ENCODE measurements around the gene SMIM24.
"Not testable (repeated sequence)": the region's sequence is repeated elsewhere in the genome, so short reads cannot be mapped to it uniquely, and the experiment has no call there.

SMIM24 gene

GRCh38 chr19:3480383-3481091 is at the start of gene SMIM24:
SMIM24 (minus strand) TSS chr19:3480525; CDS start chr19:3480463, 62 bp downstream.
- no peak for DNase-seq

DNA sequence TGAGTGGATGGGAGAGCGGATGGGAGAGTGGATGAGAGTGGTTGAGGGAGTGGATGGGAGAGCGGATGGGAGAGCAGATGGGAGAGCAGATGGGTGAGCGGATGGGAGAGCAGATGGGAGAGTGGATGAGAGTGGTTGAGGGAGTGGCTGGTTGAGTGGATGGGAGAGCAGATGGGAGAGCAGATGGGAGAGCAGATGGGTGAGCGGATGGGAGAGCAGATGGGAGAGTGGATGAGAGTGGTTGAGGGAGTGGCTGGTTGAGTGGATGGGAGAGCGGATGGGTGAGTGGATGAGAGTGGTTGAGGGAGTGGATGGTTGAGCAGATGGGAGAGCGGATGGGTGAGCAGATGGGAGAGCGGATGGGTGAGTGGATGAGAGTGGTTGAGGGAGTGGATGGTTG is 49.0 kb upstream of the SMIM24 start:
- DNase-seq = not testable (repeated sequence)

GRCh38 chr19:3528539-3529211 is 48.4 kb upstream of the SMIM24 start:
- DNase-seq = no peak

- no peak for DNase-seq
These were observed 47.8 kb upstream of the SMIM24 start for GRCh38 chr19:3528080-3528479.

DNA sequence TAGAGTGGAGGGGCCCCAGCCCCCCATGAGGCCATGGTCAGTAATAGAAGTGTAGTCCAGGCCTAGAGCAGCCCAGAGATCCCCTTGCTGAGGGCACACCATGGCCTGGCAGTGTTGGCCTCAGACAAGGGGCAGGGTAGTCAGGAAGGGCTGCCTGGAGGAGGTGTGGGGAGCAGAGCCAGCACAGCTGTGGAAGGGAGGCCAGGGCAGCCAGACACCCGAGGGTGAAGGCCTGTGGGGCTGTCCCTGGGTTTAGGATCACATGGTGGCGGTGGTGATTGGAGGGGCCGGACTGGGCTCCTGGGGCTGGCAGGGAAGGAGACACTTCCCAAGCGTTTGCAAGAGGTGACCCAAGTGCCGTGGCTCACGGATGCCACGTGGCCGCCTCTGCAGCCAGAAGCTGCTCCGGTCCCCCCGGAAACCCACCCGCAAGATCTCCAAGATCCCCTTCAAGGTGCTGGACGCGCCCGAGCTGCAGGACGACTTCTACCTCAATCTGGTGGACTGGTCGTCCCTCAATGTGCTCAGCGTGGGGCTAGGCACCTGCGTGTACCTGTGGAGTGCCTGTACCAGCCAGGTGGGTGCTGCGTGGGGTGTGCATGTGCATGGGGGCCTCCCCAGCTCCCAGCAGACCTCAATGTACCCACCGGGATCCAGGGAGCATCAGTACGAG is 47.0 kb upstream of the SMIM24 start:
- DNase-seq = no peak

DNA sequence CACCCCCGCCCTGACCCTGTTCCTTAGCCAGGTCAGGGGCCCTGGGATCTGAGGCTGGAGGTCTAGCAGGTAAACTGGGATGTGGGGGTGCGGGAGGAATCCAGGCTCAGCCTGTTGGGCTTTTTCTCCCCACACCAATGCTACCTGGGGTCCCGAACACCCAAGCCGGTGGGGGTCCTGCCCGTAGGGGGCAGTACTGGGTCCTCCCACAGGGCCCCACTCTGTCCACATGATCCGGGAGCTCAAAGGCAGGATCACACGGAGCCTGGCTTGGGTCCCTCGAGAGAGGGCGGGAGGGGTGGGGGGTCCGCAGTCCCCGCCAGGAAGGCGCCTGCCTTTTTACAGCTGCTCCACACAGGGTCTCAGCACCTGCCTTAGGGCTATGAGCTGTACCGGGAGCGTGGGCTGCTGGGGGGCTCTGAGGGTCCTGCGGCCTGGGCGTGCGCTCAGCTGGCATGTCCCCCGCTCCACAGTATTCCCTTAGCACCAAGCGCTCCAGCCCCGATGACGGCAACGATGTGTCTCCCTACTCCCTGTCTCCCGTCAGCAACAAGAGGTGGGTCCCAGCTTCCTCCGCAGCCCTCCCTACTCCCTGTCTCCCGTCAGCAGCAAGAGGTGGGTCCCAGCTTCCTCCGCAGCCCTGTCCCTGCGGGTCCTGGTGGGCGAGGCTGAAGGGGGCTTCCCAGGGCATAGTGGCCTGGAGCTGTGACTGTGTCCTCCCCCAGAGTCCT is 46.3 kb upstream of the SMIM24 start:
- no peak for DNase-seq

DNA sequence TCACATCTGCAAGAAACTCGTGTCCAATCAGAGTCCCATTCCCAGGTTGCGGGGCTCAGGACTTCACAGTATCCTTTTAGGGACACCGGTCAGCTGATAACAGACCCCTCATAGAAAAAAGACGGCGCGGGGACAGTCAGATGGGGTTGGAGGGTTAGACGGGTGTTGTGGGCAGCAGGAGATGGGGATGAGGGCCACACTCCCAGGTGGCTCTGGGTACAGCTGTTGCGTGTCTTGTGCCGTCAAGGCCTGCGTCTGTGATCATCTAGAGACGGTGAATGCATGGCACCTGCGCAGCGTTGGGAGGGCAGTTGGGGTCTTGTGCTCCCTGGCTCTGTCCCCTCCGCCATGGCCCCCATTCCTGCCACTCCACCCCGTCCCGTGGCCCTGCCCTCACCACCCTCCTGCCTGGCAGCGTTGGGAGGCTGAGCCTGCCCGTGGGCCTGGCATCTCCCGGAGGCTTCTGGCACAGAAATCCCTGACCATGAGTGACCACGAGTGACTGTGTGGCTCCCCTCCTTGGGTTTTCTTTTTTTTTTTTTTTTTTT is 44.7 kb upstream of the SMIM24 start:
- no peak for DNase-seq

DNA sequence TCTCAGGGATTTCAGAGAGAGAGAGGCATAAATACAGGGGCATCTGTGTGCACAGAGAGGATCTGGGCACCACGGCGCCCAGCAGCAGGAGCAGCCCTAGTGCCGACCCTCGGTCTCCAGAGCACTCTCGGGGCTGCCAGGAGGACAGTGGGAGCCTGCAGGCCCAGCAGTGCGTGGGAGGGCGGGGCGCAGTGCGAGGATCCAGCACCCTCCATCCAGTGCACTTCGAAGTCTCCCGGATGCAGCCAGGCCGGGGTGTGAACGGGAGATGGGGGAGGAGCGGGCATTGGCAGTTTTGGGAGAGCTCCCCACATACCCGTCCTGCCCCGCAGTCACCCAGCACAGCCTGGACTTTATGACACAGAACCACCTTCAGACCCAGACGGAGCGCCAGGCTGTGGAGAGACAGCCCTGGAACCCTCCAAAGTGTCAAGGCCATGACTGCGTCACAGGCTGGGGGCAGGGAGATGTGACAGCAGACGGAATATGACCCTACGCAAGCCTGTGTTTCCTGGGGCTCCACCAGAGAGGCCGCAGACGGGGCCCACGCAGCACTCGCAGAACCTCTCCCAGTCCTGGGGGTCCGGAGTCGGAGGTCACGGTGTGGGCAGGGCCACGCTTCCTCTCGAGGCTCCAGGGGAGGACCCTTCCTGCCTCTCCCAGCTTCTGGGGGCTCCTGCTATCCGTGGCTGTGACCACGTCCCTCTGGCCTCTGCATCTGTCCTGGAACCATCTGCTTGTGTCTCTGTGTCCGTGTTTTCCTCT is 43.9 kb upstream of the SMIM24 start:
- no peak for DNase-seq

DNA sequence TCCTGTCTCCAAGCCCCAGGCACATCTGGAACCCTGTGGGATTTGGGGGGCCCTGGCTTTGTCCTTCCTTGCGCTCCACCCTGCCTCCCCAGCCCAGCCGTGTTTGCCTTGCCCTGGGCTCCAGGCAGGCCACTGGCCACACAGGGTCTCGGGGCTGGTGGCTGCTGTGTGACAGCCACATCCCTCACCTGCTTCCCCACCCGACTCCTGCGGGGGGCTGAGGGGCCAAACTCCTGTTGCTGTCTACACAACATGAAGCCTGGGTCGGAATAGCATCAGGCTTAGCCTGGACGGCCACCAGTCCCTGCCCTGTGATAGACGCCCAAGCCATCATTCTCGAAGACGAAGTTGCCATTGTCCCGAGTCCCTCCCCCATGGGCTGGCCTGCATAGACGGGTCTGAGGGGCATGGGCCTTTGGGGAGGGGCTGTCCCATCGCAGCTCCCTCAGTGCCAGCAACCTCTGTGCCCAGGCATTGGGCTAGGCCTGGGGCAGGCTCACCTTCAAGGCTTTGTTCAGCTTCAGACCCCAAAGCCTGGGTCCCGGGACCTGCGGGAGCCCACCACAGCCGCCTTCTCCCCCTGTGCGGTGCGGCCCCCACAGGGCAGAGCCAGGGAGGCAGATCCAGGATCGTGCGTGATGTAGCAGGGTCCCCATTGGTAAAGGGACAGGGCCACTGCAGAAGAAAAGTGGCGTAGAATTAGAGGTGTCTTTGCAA is 43.2 kb upstream of the SMIM24 start:
- no peak for DNase-seq

DNA sequence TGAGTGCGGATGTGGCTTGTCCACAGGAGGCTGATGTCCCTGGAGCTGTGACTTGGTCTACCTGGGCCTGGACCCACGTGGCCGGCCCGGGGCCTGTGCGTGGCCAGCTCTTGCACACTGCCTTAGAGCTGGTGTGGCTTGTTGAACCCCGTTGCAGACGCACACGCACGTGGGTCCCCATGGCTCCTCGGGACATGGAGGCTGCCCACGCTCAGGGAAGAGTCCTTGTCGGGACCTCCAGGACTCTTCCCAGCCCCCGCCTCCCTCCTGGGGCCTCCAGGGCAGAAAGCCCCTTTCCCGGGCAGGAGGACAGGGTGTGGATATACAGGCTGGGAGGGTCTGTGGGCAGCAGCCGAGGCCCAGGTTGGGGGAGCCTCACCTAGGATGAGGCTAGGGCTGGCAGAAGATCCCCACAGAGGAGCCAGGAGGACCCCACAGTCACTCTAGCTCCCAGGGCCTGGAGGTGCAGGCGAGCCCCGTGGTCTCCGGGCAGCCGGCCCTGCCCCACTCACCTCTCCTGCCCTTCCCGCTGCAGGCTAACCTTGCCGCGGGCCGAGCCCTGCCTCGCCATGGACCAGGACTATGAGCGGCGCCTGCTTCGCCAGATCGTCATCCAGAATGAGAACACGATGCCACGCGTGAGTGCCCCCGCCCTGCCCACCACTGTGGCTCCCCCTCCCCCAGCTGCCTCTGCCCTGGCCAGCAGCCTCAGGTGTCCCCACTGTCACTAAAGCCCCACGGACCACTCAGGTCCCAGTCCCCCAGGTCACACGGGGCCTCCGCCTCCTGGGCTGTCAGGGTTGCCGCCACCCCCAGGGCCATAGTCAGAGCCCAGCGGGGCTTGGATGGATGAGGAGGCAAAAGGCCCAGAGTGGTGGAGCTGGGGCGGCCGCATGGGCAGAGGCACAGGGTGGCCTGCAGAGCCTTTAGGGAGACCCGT is 42.4 kb upstream of the SMIM24 start:
- no peak for DNase-seq

GRCh38 chr19:3521104-3521445 is 40.8 kb upstream of the SMIM24 start:
- no peak for DNase-seq

DNA sequence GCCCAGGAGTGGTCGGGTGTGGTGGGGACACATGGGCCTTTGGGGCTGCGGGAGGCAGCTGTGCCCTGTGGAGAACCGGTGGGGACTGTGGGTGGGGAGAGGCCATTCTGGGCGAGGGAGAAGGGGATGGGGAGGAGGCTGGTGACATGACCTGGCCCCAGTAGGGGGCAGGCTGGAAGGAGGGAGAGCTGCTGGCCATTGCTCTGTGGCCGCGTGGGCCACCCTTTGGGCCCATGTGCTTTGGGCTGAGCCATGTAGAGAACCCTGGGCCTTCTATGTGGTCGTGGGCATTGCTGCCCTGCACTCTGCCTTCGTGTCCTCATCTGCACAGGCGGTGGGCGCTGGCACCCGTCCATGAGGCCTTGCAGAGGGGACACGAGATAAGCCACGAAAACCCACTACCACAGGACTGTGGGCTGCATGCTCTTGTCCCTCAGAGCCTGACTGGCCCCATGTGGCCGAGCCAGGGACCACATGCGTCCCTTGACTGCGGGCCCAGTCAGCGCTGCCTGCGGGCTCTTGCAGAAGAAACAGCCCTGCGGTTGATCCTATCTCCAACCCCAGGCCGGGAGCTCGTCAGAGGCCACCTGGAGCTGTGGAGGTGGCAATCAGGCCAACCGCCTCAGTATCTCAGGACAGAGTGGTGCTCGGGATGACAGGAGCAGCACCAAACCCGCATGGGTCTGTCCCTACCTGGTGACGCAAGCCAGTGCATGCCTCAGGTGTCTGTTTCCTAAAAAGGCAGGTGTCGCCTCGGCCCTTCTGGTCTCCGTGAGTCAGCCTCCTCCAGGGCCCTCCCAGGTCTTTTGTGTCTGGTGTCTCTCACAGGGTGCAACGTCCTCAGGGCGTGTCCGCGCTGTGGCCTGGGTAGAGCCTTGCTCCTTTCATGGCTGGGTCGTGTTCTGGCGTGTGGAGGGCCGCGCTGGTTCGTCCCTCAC is 40.1 kb upstream of the SMIM24 start:
- no peak for DNase-seq

DNA sequence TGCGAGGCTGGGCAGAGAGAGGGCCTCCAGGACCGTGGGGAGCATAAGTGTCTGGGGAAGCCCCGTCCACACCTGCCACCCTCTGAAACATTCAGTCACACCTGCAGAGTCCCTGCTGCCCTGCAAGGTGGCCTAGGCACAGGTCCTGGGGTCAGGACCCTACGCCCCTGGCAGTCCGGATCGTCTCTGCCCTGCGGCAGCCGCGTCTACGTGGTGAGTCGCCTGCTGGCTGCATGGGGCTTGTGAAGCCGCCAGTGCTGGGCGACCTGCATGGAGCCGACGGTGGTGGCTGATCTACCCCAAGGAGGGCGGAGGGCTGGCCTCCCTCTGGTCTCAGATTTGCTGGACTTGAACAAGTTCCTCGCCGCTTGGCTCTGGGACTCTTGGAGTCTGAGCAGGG is 38.8 kb upstream of the SMIM24 start:
- no peak for DNase-seq

- DNase-seq = no peak
These were observed 38.3 kb upstream of the SMIM24 start for GRCh38 chr19:3518659-3519058.

DNA sequence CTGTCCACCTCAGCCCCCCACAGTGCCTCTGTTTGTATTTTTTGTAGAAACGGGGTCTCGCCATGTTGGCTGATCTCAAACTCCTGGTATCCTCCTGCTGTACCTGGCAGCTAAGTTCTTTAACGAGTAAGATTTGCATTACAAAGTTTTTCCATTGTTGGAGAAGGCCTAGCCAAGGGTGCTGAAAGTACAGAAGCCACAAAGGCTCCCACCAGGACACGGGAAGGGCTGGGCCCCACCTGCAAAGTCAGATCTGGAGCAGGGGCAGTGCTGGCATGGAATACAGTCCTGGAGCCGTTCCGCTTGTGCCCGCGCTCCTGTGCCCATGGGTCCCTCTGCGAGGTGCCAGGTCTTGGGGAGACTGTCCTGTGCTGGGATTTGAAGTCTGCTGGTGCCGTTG is 37.9 kb upstream of the SMIM24 start:
- no peak for DNase-seq

- DNase-seq = no peak
These were observed 37.3 kb upstream of the SMIM24 start for GRCh38 chr19:3517638-3518037.

DNA sequence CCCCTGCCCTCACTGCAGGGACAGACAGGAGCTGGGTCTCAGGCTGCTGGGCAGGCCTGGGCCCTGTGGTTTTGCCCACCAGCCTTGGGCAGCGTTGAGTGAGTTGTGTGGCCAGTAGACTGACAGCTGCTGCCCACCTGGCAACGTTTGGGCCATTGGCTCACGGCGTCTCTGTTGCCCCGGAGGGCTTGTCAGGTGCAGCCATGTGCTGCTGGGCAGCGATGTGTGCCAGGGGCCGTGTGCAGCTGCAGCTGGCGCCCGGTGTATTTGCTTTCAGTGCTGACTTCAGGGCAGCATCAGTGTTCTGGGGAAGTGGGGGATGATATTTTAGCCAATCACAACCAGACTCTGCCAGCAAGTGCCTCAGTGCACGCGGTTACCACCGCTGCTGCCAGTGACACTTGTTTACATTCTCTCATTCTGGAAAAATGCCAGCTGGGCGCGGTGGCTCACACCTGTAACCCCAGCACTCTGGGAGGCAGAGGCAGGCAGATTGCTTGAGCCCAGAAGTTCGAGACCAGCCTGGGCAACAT is 36.4 kb upstream of the SMIM24 start:
- no peak for DNase-seq

GRCh38 chr19:3515891-3516422 is 35.6 kb upstream of the SMIM24 start:
- no peak for DNase-seq

- peak; percentile 39 for DNase-seq
These were observed 34.6 kb upstream of the SMIM24 start for GRCh38 chr19:3514930-3515329.
